GM23338 (cell line): Measurements from ENCODE around the gene PIK3CG. TPM values are rescaled to one million over a fixed set of nuclear protein-coding genes. Genes with fewer than 3 reads are reported as not detected.
"Not testable (repeated sequence)": the region's sequence is repeated elsewhere in the genome, so short reads cannot be mapped to it uniquely, and the experiment has no call there.

Source experiments
- ATAC-seq: fragments of 200-7000 bp; cut with Tn5 transposase; 3 replicates; pipeline ENCODE4 v1.9.1; 2020
- DNase-seq: peaks from one replicate; pipeline ENCODE4 v3.0.0-alpha.2; 2015; ENCODE audit warnings: low spot score
- H2AFZ ChIP-seq: fragments of 200-600 bp; sonication (generic); 2 replicates; pipeline ENCODE4 v1.8.0; 2016; ENCODE audit warnings: antibody characterized with exemption, mild to moderate bottlenecking, moderate library complexity
- H3F3A ChIP-seq: fragments of 200-600 bp; sonication (generic); replicated peaks from 2 replicates; pipeline ENCODE4 v1.8.0; 2017; ENCODE audit warnings: antibody characterized with exemption, mixed run types, low read depth
- H3K27ac ChIP-seq: fragments of 200-600 bp; sonication (generic); 2 replicates; pipeline ENCODE4 v1.6.1; 2016; ENCODE audit warnings: low read depth
- H3K27me3 ChIP-seq: fragments of 200-600 bp; sonication (generic); 2 replicates; pipeline ENCODE4 v1.8.0; 2016; ENCODE audit warnings: mild to moderate bottlenecking, mixed run types, moderate library complexity; ENCODE audit not compliant: insufficient read depth
- H3K36me3 ChIP-seq: fragments of 200-600 bp; sonication (generic); 2 replicates; pipeline ENCODE4 v1.8.0; 2016; ENCODE audit warnings: mild to moderate bottlenecking; ENCODE audit not compliant: insufficient read depth
- H3K4me1 ChIP-seq: fragments of 200-600 bp; sonication (generic); 2 replicates; pipeline ENCODE4 v1.8.0; 2016; ENCODE audit warnings: mild to moderate bottlenecking, moderate library complexity; ENCODE audit not compliant: insufficient read depth
- H3K4me2 ChIP-seq: fragments of 200-600 bp; sonication (generic); 2 replicates; pipeline ENCODE4 v1.7.1; 2017; ENCODE audit warnings: mixed run types
- H3K4me3 ChIP-seq: fragments of 200-600 bp; sonication (generic); 2 replicates; pipeline ENCODE4 v1.6.1; 2016; ENCODE audit warnings: mixed run types
- H3K79me2 ChIP-seq: fragments of 200-600 bp; sonication (generic); replicated peaks from 2 replicates; pipeline ENCODE4 v1.8.0; 2017; ENCODE audit warnings: mild to moderate bottlenecking; ENCODE audit not compliant: insufficient read depth
- H3K9me2 ChIP-seq: fragments of 200-600 bp; sonication (generic); 2 replicates; pipeline ENCODE4 v1.8.0; 2017; ENCODE audit not compliant: insufficient read depth
- H4K20me1 ChIP-seq: fragments of 200-600 bp; sonication (generic); replicated peaks from 2 replicates; pipeline ENCODE4 v1.8.0; 2017; ENCODE audit warnings: mild to moderate bottlenecking; ENCODE audit not compliant: insufficient read depth
- H3K27ac Mint-ChIP-seq: 2 replicates; pipeline ENCODE4 v1.8.0; 2020; ENCODE audit warnings: inconsistent platforms, mild to moderate bottlenecking, moderate library complexity, mixed read lengths
- H3K27me3 Mint-ChIP-seq: 3 replicates; pipeline ENCODE4 v1.8.0; 2022; ENCODE audit warnings: low read depth, mild to moderate bottlenecking, moderate library complexity, mixed read lengths, inconsistent platforms; ENCODE audit not compliant: insufficient read depth, poor library complexity
- H3K36me3 Mint-ChIP-seq: 3 replicates; pipeline ENCODE4 v1.8.0; 2021; ENCODE audit warnings: low read depth, mild to moderate bottlenecking, inconsistent platforms, moderate library complexity, mixed read lengths
- H3K4me1 Mint-ChIP-seq: 3 replicates; pipeline ENCODE4 v1.8.0; 2020; ENCODE audit warnings: mild to moderate bottlenecking, inconsistent platforms, mixed read lengths
- H3K4me3 Mint-ChIP-seq: 3 replicates; pipeline ENCODE4 v1.8.0; 2021; ENCODE audit warnings: moderate library complexity, mild to moderate bottlenecking, inconsistent platforms, mixed read lengths
- H3K9me3 Mint-ChIP-seq: 3 replicates; pipeline ENCODE4 v1.8.0; 2020; ENCODE audit warnings: moderate library complexity, mild to moderate bottlenecking, inconsistent platforms, mixed read lengths
- polyA plus RNA-seq: library from polyadenylated mRNA; unstranded; fragments of >200 nt; fragmentation: Nextera tagmentation; extraction: Ambion mirVana; gene quantifications from 2 replicates; pipeline ENCODE4 v1.2.1, GENCODE V29; 2016
- total RNA-seq: library from RNA; depleted of rRNA; stranded (reverse); fragments of >200 nt; shearing (Covaris generic); gene quantifications from 2 replicates; pipeline ENCODE4 v1.2.3, GENCODE V29; 2014; rRNA removed

PIK3CG gene
- total and polyA plus RNA-seq, 2 experiments from 2014 or later = not detected

- H3F3A ChIP-seq, H3K36me3 Mint-ChIP-seq, H3K4me1 Mint-ChIP-seq, ATAC-seq, DNase-seq, H3K79me2 ChIP-seq, H3K36me3 ChIP-seq, H2AFZ ChIP-seq, H3K4me2 ChIP-seq, H3K27me3 Mint-ChIP-seq, H3K4me3 ChIP-seq, H3K4me3 Mint-ChIP-seq, H3K27ac Mint-ChIP-seq, H3K27me3 ChIP-seq, H4K20me1 ChIP-seq, H3K27ac ChIP-seq, H3K4me1 ChIP-seq, H3K9me2 ChIP-seq, H3K9me3 Mint-ChIP-seq: not testable (repeated sequence)
These were observed 90.8 kb downstream of the PIK3CG start for GRCh38 chr7:106955857-106956256.

Other genes with a start within 250 kb of the PIK3CG start
- gene CCDC71L, start 204.1 kb upstream of the PIK3CG start, total RNA-seq = 19.1 and 32.3 TPM in 2 replicates
- gene CCDC71L, start 204.1 kb upstream of the PIK3CG start, polyA plus RNA-seq = 8.4 and 9.8 TPM in 2 replicates
- gene PRKAR2B, start 179.4 kb downstream of the PIK3CG start, total RNA-seq = 48.8 and 53.6 TPM in 2 replicates
- 50.6 and 76.8 TPM in 2 replicates for gene PRKAR2B, start 179.4 kb downstream of the PIK3CG start, polyA plus RNA-seq